Transverse colon (tissue), 4 donors: ENCODE results near the gene MDGA2. TPM values are rescaled to one million over a fixed set of nuclear protein-coding genes. Genes with fewer than 3 reads are reported as not detected.
A peak's percentile ranks its signal among the peaks of the same experiment; 100 is the strongest.
"Not testable (repeated sequence)": the region's sequence is repeated elsewhere in the genome, so short reads cannot be mapped to it uniquely, and the experiment has no call there.

Experiments used
- DNase-seq: peaks from one replicate; pipeline ENCODE4 v3.0.0-alpha.2; 2019
- H3K27ac ChIP-seq, 4 donors: fragments of 200-600 bp; sonication (generic); 2 replicates each; pipeline ENCODE4 v1.5.1; 2016 to 2018; ENCODE audit warnings: inconsistent platforms in 4 of 4
- H3K27me3 ChIP-seq: fragments of 200-600 bp; sonication (generic); 2 replicates; pipeline ENCODE4 v1.5.1; 2017; ENCODE audit warnings: inconsistent platforms
- H3K36me3 ChIP-seq, 4 donors: fragments of 200-600 bp; sonication (generic); 2 replicates each; pipeline ENCODE4 v1.5.1; 2017 to 2019; ENCODE audit warnings: inconsistent platforms in 4 of 4
- H3K4me1 ChIP-seq, 4 donors: fragments of 200-600 bp; sonication (generic); 2 replicates each; pipeline ENCODE4 v1.5.1; 2017 to 2020; ENCODE audit warnings: inconsistent platforms in 4 of 4
- H3K4me3 ChIP-seq, 4 donors: fragments of 200-600 bp; sonication (generic); 1 replicate in 1 of 4; 2 replicates in 3 of 4; pipeline versions ENCODE4 v1.5.1 to v1.6.1; 2017 to 2019; ENCODE audit warnings: inconsistent platforms in 4 of 4
- H3K9me3 ChIP-seq, 2 donors: fragments of 200-600 bp; sonication (generic); 2 replicates each; pipeline ENCODE4 v1.5.1; 2017 to 2019; ENCODE audit warnings: inconsistent platforms in 2 of 2
- EP300 ChIP-seq: sonication (generic); formaldehyde crosslinking; IDR thresholded peaks from one replicate; pipeline ENCODE4 v1.6.1; 2017; ENCODE audit warnings: antibody characterized with exemption, low read depth
- POLR2A ChIP-seq: fragments of 450-650 bp; IDR thresholded peaks from one replicate; pipeline ENCODE4 v1.6.1; 2016; ENCODE audit warnings: antibody characterized with exemption, mild to moderate bottlenecking, moderate library complexity
- POLR2AphosphoS5 ChIP-seq, 3 donors: sonication (generic); formaldehyde crosslinking; IDR thresholded peaks; one replicate each; pipeline ENCODE4 v1.6.1; 2016; ENCODE audit warnings: antibody characterized with exemption in 3 of 3
- WGBS, 2 donors: methylation state at CpG; one replicate each; pipeline ENCODE4 v1.1.5; 2018; ENCODE audit warnings: low coverage in 1 of 2; 5-methylcytosine and 5-hydroxymethylcytosine counted together
- in situ Hi-C, 4 donors: fragments of 200-750 bp; cut with MboI; loops; one replicate each; pipeline versions ENCODE4 v1.15.0 to v1.15.1; 2017; ENCODE audit warnings: low sequenced_read_pairs in 3 of 4, low pct_ligation_motif_present in 1 of 4, low pct_unique_long_range_greater_than_20kb in 1 of 4
- intact Hi-C: fragments of 100-400 bp; cut with DNase I; formaldehyde crosslinking; loops from one replicate; pipeline ENCODE4 v1.15.1; 2023; ENCODE audit warnings: low total_unique reads
- total RNA-seq, 4 donors: library from RNA; depleted of rRNA; stranded (reverse); fragments of >200 nt; gene quantifications; one replicate each; pipeline ENCODE4 v1.1.0, GENCODE V29; 2016
- TF ChIP-seq, protein P1 (sequence below), 5 experiments: fragments of 200-600 bp in 3 of 5; fragments of 450-650 bp in 2 of 5; sonication (generic) in 3 of 5; IDR thresholded peaks; 1 replicate in 2 of 5; 2 replicates in 3 of 5; pipeline ENCODE4 v1.5.1; 2016 to 2017; ENCODE audit warnings: antibody characterized with exemption in 5 of 5, inconsistent platforms in 3 of 5, mild to moderate bottlenecking in 2 of 5, moderate library complexity in 1 of 5

The MDGA2 gene
- total RNA-seq, 4 donors from 2014 or later: not detected

DNA sequence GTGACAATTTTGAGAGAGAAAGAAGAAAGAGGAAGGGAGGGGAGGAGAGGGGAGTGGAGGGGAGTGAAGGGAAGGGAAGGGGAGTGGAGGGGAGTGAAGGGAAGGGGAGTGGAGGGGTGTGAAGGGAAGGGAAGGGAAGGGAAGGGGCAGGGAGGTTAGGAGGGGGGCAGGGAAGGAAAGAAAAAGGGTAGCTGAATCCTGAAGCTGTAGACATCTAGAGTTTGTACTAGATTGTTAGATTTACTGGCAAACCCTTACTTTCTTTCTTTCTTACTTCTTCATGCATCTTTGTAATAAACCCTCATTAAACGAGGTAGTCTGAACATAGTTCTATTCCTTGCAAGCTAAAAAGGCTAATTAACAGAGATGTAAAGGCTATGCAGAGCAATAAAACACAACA, 378.0 kb downstream of the MDGA2 start:
- Histone ChIP-seq H3K27me3 (no peaks in the 10 kb centered on the region), H3K36me3 (no peaks in the 10 kb centered on the region), H3K9me3 (no peaks in the 10 kb centered on the region), H3K27ac (no peak overlapping the region), H3K4me3 (no peak overlapping the region), H3K4me1 (no peaks in the 10 kb centered on the region)
- in situ Hi-C loops: no loop called here
- TF ChIP-seq POLR2AphosphoS5 (IDR thresholded peaks at IDR 0.05): no peak
- no peak for TF ChIP-seq POLR2A
- no peak for TF ChIP-seq EP300
- TF ChIP-seq, protein P1, sequence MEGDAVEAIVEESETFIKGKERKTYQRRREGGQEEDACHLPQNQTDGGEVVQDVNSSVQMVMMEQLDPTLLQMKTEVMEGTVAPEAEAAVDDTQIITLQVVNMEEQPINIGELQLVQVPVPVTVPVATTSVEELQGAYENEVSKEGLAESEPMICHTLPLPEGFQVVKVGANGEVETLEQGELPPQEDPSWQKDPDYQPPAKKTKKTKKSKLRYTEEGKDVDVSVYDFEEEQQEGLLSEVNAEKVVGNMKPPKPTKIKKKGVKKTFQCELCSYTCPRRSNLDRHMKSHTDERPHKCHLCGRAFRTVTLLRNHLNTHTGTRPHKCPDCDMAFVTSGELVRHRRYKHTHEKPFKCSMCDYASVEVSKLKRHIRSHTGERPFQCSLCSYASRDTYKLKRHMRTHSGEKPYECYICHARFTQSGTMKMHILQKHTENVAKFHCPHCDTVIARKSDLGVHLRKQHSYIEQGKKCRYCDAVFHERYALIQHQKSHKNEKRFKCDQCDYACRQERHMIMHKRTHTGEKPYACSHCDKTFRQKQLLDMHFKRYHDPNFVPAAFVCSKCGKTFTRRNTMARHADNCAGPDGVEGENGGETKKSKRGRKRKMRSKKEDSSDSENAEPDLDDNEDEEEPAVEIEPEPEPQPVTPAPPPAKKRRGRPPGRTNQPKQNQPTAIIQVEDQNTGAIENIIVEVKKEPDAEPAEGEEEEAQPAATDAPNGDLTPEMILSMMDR (IDR thresholded peaks at IDR 0.05): no peak
- WGBS, 2 donors: 28 to 40% methylated on average over 1 of the region's 1 CpG
- no peak for DNase-seq
- intact Hi-C loops: no loop called here

DNA sequence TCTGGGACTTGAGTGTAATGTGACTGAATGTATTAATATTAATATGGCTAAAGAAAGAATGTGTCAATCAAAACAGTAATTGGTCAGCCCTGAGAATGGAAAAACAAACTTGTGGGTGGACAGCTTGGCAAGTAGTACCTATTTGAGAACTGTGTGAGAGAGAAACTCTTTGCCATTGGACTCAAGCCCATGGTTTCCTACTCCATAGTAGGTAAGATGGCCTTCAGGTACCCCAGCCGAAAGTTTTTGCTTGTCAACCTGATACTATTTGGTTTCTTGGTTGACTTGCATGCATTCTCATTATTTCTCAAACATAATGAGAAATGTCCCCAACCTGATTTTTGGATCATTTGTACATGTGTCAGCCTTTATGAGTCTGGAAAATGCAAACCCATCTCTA, 391.1 kb downstream of the MDGA2 start:
- H3K9me3 ChIP-seq: no peaks in the 10 kb centered on the region
- intact Hi-C loops: no loop called here
- 67 to 80% methylated on average over 1 of the region's 1 CpG for WGBS, 2 donors
- H3K27ac ChIP-seq: no peak overlapping the region
- DNase-seq: no peak
- H3K27me3 ChIP-seq: no peaks in the 10 kb centered on the region
- no peaks in the 10 kb centered on the region for H3K36me3 ChIP-seq
- in situ Hi-C loops: no loop called here
- H3K4me3 ChIP-seq: no peak overlapping the region
- H3K4me1 ChIP-seq: no peaks in the 10 kb centered on the region
- TF ChIP-seq POLR2A (no peak), POLR2AphosphoS5 (IDR thresholded peaks at IDR 0.05) (no peak), EP300 (no peak)
- TF ChIP-seq, protein P1 (IDR thresholded peaks at IDR 0.05): no peak

DNA sequence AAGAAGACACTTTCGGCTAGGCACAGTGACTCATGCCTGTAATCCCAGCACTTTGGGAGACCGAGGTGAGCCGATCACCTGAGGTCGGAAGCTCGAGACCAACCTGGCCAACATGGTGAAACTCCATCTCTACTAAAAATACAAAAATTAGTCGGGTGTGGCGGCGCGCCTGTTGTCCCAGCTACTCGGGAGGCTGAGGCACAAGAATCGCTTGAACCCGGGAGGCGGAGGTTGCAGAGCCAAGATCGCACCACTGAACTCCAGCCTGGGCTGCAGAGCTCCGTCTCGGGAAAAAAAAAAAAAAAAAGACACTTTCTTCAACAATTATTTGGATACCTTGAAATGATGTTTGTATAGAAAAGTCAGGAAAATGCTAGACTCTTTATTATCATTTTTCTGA, 393.6 kb downstream of the MDGA2 start:
- DNase-seq, intact Hi-C loops, H3K9me3 ChIP-seq, H3K27ac ChIP-seq, in situ Hi-C loops, H3K4me3 ChIP-seq, H3K36me3 ChIP-seq, H3K27me3 ChIP-seq, H3K4me1 ChIP-seq: not testable (repeated sequence)
- WGBS, 2 donors: 92% methylated on average over 16 of the region's 16 CpGs; no CpG with 5 or more reads in 1 of the 2 donors

DNA sequence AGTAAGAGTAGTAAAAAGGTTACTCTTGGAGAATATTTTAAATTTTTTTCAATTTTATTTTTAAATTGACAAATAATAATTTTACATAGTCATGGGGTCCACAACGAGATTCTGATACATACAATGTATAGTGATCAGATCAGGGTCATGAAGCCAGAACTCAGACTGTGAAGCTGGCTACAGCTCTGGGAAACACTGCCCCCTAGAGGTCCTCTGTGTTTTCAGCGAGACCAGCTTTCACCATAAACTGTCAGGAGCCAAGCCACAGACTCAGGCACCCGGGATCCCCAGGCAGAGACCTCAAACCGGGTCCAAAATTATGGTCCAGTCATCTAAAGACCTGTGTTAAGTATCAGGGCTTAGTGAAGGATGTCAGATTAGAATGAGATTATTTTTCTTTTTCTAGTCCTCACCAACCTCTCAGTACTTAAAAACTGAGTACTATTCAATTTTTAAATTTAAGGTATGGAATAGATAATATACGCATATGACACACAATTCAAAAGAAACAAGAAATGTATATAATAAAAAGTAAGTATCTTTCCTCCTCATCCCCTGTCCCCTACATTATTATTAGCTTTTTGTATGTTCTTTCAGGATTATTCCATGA, 397.1 kb downstream of the MDGA2 start:
- no peaks in the 10 kb centered on the region for H3K9me3 ChIP-seq
- H3K4me1 ChIP-seq: no peaks in the 10 kb centered on the region
- H3K27me3 ChIP-seq: no peaks in the 10 kb centered on the region
- DNase-seq: peak; percentile 41
- 26 to 50% methylated on average over 2 to 5 of the region's 5 CpGs for WGBS, 2 donors
- in situ Hi-C loops (no loop called here), intact Hi-C loops (no loop called here)
- TF ChIP-seq POLR2A (no peak), EP300 (no peak)
- TF ChIP-seq, protein P1 (IDR thresholded peaks at IDR 0.05): peak; percentile 27 to 63 (median 47)
- no peak overlapping the region for H3K4me3 ChIP-seq
- H3K36me3 ChIP-seq: no peaks in the 10 kb centered on the region
- no peak overlapping the region for H3K27ac ChIP-seq

DNA sequence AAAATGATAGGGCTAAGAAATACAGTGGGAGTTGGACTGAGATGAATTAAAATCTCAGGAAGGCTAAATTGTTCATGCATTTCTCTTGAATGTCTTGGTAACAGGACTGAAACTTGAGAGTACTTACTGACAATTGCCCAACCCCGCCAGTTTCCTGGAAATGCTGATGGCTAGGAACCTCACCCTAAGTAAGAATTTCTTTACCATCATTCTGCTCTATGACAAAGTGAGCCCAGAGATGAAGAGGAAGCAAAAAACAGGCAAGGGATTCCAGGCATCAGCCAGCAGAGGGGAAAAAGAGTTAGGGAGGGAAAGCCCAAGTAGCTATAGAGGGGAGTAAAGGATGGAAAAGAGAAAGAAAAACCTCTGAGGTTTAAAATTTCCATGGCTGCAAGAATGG, 397.7 kb downstream of the MDGA2 start:
- Histone ChIP-seq H3K27ac (no peak overlapping the region), H3K4me1 (no peaks in the 10 kb centered on the region), H3K4me3 (no peak overlapping the region), H3K9me3 (no peaks in the 10 kb centered on the region), H3K36me3 (no peaks in the 10 kb centered on the region), H3K27me3 (no peaks in the 10 kb centered on the region)
- 69 to 80% methylated on average over 1 of the region's 1 CpG for WGBS, 2 donors
- no peak for DNase-seq
- intact Hi-C loops: no loop called here
- in situ Hi-C loops: no loop called here
- TF ChIP-seq, protein P1 (IDR thresholded peaks at IDR 0.05): no peak
- TF ChIP-seq POLR2A: no peak
- TF ChIP-seq EP300: no peak
- TF ChIP-seq POLR2AphosphoS5 (IDR thresholded peaks at IDR 0.05): no peak
